Activated CD4-positive, alpha-beta T cell treated with anti-CD3 and anti-CD28 coated beads, Interleukin-2, amount 10 ng/mL, durations not matched to agents 7 days and 5 days (primary cell): ENCODE results near the gene SYT7. TPM values are rescaled to one million over a fixed set of nuclear protein-coding genes. Genes with fewer than 3 reads are reported as not detected.

Experiments
- CTCF ChIA-PET: fragments of 350-600 bp; sonication (Branson Sonifier 250); formaldehyde crosslinking; loops from one replicate; lab custom pipeline; 2021; ENCODE audit warnings: antibody characterized with exemption; lab: Charles Lee
- POLR2A ChIA-PET: fragments of 350-600 bp; sonication (Branson Sonifier 250); formaldehyde crosslinking; loops from one replicate; lab custom pipeline; 2021; ENCODE audit warnings: antibody characterized with exemption; lab: Charles Lee
- DNase-seq: peaks from one replicate; pipeline ENCODE4 v3.0.0-alpha.2; 2020
- H3K27ac Mint-ChIP-seq: one replicate; pipeline ENCODE4 v1.8.0; 2021; ENCODE audit warnings: mild to moderate bottlenecking, moderate library complexity, mixed read lengths
- H3K27me3 Mint-ChIP-seq: one replicate; pipeline ENCODE4 v1.8.0; 2021; ENCODE audit warnings: mixed read lengths
- H3K36me3 Mint-ChIP-seq: one replicate; pipeline ENCODE4 v1.8.0; 2021; ENCODE audit warnings: low read depth, mixed read lengths
- H3K4me1 Mint-ChIP-seq: one replicate; pipeline ENCODE4 v1.8.0; 2021; ENCODE audit warnings: mixed read lengths
- H3K4me3 Mint-ChIP-seq: one replicate; pipeline ENCODE4 v1.8.0; 2021; ENCODE audit warnings: mild to moderate bottlenecking, moderate library complexity, mixed read lengths
- H3K9me3 Mint-ChIP-seq: one replicate; pipeline ENCODE4 v1.8.0; 2021; ENCODE audit warnings: mixed read lengths
- total RNA-seq, 2 experiments: library from RNA; stranded (reverse); gene quantifications; one replicate each; pipeline ENCODE4 v1.2.3, GENCODE V29; 2021

The SYT7 gene
- total RNA-seq, 2 experiments from 2014 or later, result not detected

DNA sequence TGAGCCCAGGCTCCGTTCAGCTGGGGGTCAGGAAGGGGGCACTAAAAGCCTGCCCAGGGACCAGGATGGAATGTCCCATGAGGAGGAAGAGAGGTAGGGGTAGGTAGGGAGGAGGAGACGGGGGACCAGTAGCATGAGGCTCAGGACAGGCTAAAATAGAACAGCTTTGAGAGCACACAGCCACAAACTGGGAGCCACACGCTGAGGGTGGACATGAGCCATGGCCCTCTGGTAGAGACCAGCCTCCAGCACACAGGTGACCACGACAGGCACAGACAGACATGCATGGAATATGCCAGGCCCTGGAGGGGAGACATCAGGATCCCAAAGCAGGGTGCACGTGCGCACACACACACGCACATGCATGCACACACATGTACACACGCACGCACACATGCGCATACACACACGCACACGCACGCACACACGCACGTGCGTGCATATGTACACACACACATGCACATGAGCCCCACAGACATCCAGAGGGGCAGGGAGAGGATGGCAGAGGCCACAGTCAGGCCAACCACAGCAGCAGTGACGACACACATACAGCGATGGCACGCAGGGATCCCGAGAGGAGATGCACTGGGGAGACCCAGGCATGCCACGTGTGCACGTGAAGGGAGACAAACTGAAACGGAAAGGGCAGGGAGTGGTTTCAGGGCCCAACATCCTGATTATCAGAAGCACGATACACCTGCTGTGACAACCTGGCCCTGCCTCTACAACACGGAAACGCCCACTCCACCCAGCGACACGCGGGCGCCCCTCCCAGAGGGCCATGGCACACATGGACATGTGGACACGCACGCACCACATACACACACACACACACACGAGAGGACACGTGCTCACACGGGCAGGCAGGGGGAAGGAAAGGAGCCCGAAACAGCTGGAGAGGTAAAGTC is 46.6 kb downstream of the SYT7 start:
- Mint-ChIP-seq H3K4me1 (no peaks in the 10 kb centered on the region), H3K27ac (no peak overlapping the region), H3K27me3 (no peaks in the 10 kb centered on the region), H3K4me3 (no peak overlapping the region), H3K36me3 (no peaks in the 10 kb centered on the region), H3K9me3 (no peaks in the 10 kb centered on the region)
- no peak for DNase-seq
- CTCF ChIA-PET, result interaction anchor here (1.2 kb wide), 1 partner anchor 50 kb away, joined by 3 read pairs; no protein-coding TSS in a partner anchor
- POLR2A ChIA-PET, result no interaction called here

DNA sequence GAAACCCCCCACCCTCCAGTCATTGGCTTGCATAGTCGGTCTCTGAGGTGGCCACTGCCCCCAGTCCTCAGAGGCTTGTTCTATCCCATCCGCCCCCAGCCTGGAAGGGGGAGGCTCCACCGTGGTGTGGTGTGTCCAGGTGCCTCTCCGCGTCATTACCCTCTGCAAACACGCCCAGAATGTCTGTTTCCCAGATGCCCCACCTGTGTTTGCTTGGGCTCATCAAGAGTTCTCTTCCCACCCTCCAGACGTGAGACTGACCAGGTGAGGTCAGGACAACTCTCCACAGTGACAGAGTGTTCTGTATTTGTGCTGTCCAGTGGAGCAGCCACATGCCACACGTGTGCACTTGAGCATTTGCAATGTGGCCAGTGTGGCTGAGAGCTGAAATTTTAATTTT is 47.5 kb downstream of the SYT7 start:
- no peaks in the 10 kb centered on the region for H3K9me3 Mint-ChIP-seq
- CTCF ChIA-PET, result interaction anchor here (0.9 to 1.2 kb wide), 2 partner anchors 16 to 50 kb away, joined by 3 read pairs; no protein-coding TSS in a partner anchor
- H3K27ac Mint-ChIP-seq, result no peak overlapping the region

GRCh38 chr11:61533039-61533375 is 47.9 kb downstream of the SYT7 start:
- Mint-ChIP-seq H3K36me3 (no peaks in the 10 kb centered on the region), H3K27me3 (no peaks in the 10 kb centered on the region), H3K9me3 (no peaks in the 10 kb centered on the region), H3K27ac (no peak overlapping the region), H3K4me3 (no peak overlapping the region), H3K4me1 (no peaks in the 10 kb centered on the region)
- CTCF ChIA-PET, result interaction anchor here (0.9 to 1.6 kb wide), 4 partner anchors 10 to 49 kb away, joined by 3 to 4 read pairs (median 3); no protein-coding TSS in a partner anchor
- POLR2A ChIA-PET, result no interaction called here
- DNase-seq, result no peak

More for the DNA sequence above, 47.5 kb downstream of the SYT7 start:
- no peaks in the 10 kb centered on the region for H3K4me1 Mint-ChIP-seq
- no peak for DNase-seq
- POLR2A ChIA-PET, result no interaction called here
- H3K27me3 Mint-ChIP-seq, result no peaks in the 10 kb centered on the region
- H3K4me3 Mint-ChIP-seq, result no peak overlapping the region
- no peaks in the 10 kb centered on the region for H3K36me3 Mint-ChIP-seq

DNA sequence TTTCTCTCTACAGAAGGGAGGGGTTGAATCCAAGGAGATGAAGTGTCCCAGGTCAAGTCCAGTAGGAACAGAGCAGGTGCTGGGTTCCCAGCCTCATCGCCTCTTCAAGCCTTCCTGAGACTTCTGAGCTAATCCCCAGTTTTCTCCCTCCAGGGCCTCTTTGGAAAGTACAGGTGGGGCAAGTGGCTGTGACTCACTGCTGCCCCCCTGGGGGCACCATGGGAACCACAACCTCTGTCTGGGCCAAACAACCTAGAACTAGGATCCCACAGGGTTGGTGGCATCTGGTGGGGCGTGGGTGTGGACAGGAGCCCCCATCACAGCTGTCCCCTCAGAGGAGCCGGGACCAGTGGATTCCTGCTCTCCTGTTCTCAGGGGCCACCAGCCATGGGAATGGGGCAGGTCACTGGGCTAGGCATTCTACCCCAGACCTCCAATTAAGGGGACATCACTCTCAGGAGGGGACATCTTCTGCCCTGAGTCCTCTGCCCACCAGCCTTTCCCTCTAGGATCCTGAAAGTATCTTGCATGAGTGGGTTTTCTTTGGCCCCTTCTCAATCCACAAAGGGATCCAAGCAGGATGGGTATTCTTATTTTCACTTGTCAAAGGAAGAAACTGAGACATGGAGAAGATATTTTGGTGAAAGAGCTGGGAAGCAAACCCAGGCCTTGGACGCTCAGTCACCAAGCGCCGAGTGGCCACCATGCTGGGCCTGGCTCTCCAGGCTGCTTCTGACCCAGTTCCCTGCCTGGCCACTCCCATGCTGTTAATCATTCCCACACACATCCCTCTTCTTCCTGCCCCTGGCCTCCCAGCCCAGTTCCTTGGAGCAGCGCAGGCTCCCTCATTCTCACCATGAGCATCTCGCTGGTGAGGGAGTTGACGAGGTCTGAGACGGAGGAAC is 48.5 kb downstream of the SYT7 start:
- Mint-ChIP-seq H3K9me3 (no peaks in the 10 kb centered on the region), H3K4me3 (no peak overlapping the region), H3K27ac (no peak overlapping the region), H3K4me1 (no peaks in the 10 kb centered on the region), H3K36me3 (no peaks in the 10 kb centered on the region), H3K27me3 (no peaks in the 10 kb centered on the region)
- ChIA-PET CTCF (interaction anchor here (0.9 to 4.2 kb wide), 8 partner anchors 9 to 101 kb away, joined by 3 to 20 read pairs (median 3); no protein-coding TSS in a partner anchor), POLR2A (no interaction called here)
- peak; percentile 49 for DNase-seq

DNA sequence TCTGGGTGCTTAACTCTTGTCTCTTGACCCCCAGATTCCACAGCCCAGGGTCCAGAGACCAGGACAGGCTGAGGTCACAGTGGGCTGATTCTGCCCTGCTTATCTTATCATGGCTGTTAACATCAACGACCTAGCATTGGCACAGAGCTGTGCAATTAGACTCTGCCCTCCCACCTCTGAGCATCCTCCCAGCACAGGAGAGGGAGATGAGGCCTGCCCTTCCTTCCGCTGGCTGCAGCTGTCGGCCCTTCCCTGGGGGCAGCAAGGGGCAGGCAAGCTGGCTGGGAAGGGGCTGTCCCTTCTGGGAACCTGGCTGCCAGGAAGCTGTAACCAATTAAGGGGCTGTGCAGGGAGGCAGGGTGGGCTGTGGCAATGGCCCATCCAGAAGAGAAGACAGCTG is 49.8 kb downstream of the SYT7 start:
- CTCF ChIA-PET, result interaction anchor here (0.6 to 4.2 kb wide), 5 partner anchors 11 to 102 kb away, joined by 3 to 20 read pairs (median 3); no protein-coding TSS in a partner anchor
- Mint-ChIP-seq H3K36me3 (no peaks in the 10 kb centered on the region), H3K27me3 (no peaks in the 10 kb centered on the region), H3K4me3 (no peak overlapping the region), H3K27ac (no peak overlapping the region), H3K4me1 (no peaks in the 10 kb centered on the region), H3K9me3 (no peaks in the 10 kb centered on the region)
- DNase-seq, result no peak
- POLR2A ChIA-PET, result no interaction called here

- no peak overlapping the region for H3K27ac Mint-ChIP-seq
- no peaks in the 10 kb centered on the region for H3K9me3 Mint-ChIP-seq
- CTCF ChIA-PET, result interaction anchor here (4.2 kb wide), 1 partner anchor 13 kb away, joined by 20 read pairs; no protein-coding TSS in a partner anchor
- POLR2A ChIA-PET, result interaction anchor here (0.7 kb wide), 1 partner anchor 37 kb away, joined by 3 read pairs; no protein-coding TSS in a partner anchor
- peaks cover 3% of the 10 kb centered on the region for H3K27me3 Mint-ChIP-seq
- H3K4me3 Mint-ChIP-seq, result no peak overlapping the region
- no peaks in the 10 kb centered on the region for H3K36me3 Mint-ChIP-seq
- no peaks in the 10 kb centered on the region for H3K4me1 Mint-ChIP-seq
- DNase-seq, result no peak
These were observed 51.2 kb downstream of the SYT7 start for GRCh38 chr11:61529537-61530225.

DNA sequence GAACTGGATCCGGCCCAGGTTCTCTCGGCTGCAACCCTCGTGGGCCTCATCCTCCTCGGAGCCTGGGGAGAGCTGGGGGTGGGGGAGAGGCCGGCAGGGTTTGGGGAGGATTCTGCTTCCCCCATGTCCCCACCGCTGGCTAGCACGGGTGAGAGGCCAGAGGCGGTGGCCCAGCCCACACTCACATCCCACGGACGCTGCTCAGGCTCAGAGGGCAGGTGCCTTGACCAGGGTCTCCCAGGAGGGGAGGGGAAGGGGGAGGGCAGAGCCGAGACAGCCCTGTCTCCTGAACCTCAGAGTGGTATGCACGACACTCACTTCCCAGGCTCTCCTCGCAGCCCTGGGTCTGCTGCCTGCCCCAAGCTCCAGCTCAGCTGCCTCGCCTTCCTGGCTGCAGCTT is 52.8 kb downstream of the SYT7 start:
- Mint-ChIP-seq H3K9me3 (no peaks in the 10 kb centered on the region), H3K36me3 (no peaks in the 10 kb centered on the region), H3K27ac (no peak overlapping the region), H3K4me1 (no peaks in the 10 kb centered on the region), H3K27me3 (peaks cover 3% of the 10 kb centered on the region), H3K4me3 (no peak overlapping the region)
- POLR2A ChIA-PET, result no interaction called here
- CTCF ChIA-PET, result interaction anchor here (1.5 to 4.2 kb wide), 2 partner anchors 11 to 93 kb away, joined by 3 to 20 read pairs; no protein-coding TSS in a partner anchor
- DNase-seq, result no peak

GRCh38 chr11:61526956-61527731 is 53.7 kb downstream of the SYT7 start:
- H3K9me3 Mint-ChIP-seq, result no peaks in the 10 kb centered on the region
- no peak for DNase-seq
- H3K27ac Mint-ChIP-seq, result no peak overlapping the region
- ChIA-PET CTCF (interaction anchor here (1.1 to 2.3 kb wide), 4 partner anchors 10 to 92 kb away, joined by 3 to 17 read pairs (median 4); no protein-coding TSS in a partner anchor), POLR2A (no interaction called here)
- H3K27me3 Mint-ChIP-seq, result peaks cover 3% of the 10 kb centered on the region
- H3K4me3 Mint-ChIP-seq, result no peak overlapping the region
- H3K36me3 Mint-ChIP-seq, result no peaks in the 10 kb centered on the region
- H3K4me1 Mint-ChIP-seq, result no peaks in the 10 kb centered on the region

DNA sequence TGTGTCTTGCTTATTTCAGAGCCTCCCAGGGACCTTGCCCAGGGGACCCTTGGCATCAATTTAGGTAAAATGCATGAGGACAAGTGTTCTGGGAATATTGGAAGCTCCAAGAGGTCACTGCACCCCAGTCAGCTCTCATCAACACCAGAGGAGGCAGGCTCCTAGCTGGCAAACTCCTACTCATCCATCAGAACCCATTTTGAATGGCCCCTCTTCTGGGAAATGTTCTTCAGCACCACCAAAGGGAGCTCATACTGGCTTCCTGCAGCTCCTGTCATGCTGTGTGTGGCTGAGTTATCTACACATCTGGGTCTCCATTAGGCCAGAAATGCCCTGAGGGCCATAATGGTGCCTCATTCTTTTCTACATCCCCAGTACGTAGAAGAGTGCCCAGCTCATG is 54.6 kb downstream of the SYT7 start:
- Mint-ChIP-seq H3K4me1 (no peaks in the 10 kb centered on the region), H3K4me3 (no peak overlapping the region), H3K27me3 (peaks cover 3% of the 10 kb centered on the region), H3K27ac (no peak overlapping the region), H3K9me3 (no peaks in the 10 kb centered on the region), H3K36me3 (no peaks in the 10 kb centered on the region)
- no peak for DNase-seq
- CTCF ChIA-PET, result interaction anchor here (1.1 to 2.3 kb wide), 5 partner anchors 9 to 190 kb away, joined by 3 to 17 read pairs (median 4); no protein-coding TSS in a partner anchor
- POLR2A ChIA-PET, result no interaction called here

DNA sequence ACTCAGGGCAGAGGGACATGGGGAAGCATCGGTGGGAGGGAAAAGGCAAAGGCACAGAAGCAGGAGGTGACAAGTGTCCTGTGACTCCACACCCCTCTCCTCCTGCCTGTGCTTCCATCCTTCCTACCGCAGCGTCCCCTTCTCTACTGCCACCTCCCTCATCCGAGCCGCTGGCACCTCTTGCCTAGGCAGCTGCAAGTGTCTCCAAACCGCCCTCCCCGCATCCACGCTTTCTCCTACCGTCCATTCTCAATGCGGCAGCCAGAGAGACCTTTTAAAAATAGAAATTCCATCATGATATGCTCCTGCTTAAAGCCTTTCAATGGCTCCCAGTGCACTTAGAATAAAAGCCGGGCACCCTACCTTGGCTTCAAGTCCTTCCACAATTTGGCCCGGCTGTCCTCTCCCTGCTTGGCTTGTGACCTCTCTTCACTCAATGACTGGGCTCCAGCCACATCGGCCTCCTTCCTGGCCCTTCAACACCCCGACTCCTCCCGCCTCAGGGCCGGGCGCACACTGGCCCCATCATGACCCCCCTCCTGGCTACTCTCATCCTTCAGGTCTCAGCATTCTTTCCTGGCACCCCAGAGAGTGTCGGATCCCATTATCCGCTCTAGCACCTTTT is 55.8 kb downstream of the SYT7 start:
- no peak overlapping the region for H3K4me3 Mint-ChIP-seq
- POLR2A ChIA-PET, result no interaction called here
- DNase-seq, result no peak
- H3K27ac Mint-ChIP-seq, result no peak overlapping the region
- H3K36me3 Mint-ChIP-seq, result no peaks in the 10 kb centered on the region
- no peaks in the 10 kb centered on the region for H3K4me1 Mint-ChIP-seq
- H3K27me3 Mint-ChIP-seq, result peaks cover 3% of the 10 kb centered on the region
- CTCF ChIA-PET, result no interaction called here
- no peaks in the 10 kb centered on the region for H3K9me3 Mint-ChIP-seq

GRCh38 chr11:61524446-61524845 is 56.4 kb downstream of the SYT7 start:
- Mint-ChIP-seq H3K9me3 (no peaks in the 10 kb centered on the region), H3K27ac (no peak overlapping the region), H3K27me3 (peaks cover 3% of the 10 kb centered on the region), H3K36me3 (no peaks in the 10 kb centered on the region), H3K4me3 (no peak overlapping the region), H3K4me1 (no peaks in the 10 kb centered on the region)
- POLR2A ChIA-PET, result no interaction called here
- no peak for DNase-seq
- CTCF ChIA-PET, result no interaction called here
